GM23338 (cell line): ENCODE results near the gene CAPZB. TPM values are rescaled to one million over a fixed set of nuclear protein-coding genes. Genes with fewer than 3 reads are reported as not detected.

Source experiments
- ATAC-seq: fragments of 200-7000 bp; cut with Tn5 transposase; 3 replicates; pipeline ENCODE4 v1.9.1; 2020
- DNase-seq: peaks from one replicate; pipeline ENCODE4 v3.0.0-alpha.2; 2015; ENCODE audit warnings: low spot score
- H2AFZ ChIP-seq: fragments of 200-600 bp; sonication (generic); 2 replicates; pipeline ENCODE4 v1.8.0; 2016; ENCODE audit warnings: antibody characterized with exemption, mild to moderate bottlenecking, moderate library complexity
- H3F3A ChIP-seq: fragments of 200-600 bp; sonication (generic); replicated peaks from 2 replicates; pipeline ENCODE4 v1.8.0; 2017; ENCODE audit warnings: antibody characterized with exemption, mixed run types, low read depth
- H3K27ac ChIP-seq: fragments of 200-600 bp; sonication (generic); 2 replicates; pipeline ENCODE4 v1.6.1; 2016; ENCODE audit warnings: low read depth
- H3K27me3 ChIP-seq: fragments of 200-600 bp; sonication (generic); 2 replicates; pipeline ENCODE4 v1.8.0; 2016; ENCODE audit warnings: mild to moderate bottlenecking, mixed run types, moderate library complexity; ENCODE audit not compliant: insufficient read depth
- H3K36me3 ChIP-seq: fragments of 200-600 bp; sonication (generic); 2 replicates; pipeline ENCODE4 v1.8.0; 2016; ENCODE audit warnings: mild to moderate bottlenecking; ENCODE audit not compliant: insufficient read depth
- H3K4me1 ChIP-seq: fragments of 200-600 bp; sonication (generic); 2 replicates; pipeline ENCODE4 v1.8.0; 2016; ENCODE audit warnings: mild to moderate bottlenecking, moderate library complexity; ENCODE audit not compliant: insufficient read depth
- H3K4me2 ChIP-seq: fragments of 200-600 bp; sonication (generic); 2 replicates; pipeline ENCODE4 v1.7.1; 2017; ENCODE audit warnings: mixed run types
- H3K4me3 ChIP-seq: fragments of 200-600 bp; sonication (generic); 2 replicates; pipeline ENCODE4 v1.6.1; 2016; ENCODE audit warnings: mixed run types
- H3K79me2 ChIP-seq: fragments of 200-600 bp; sonication (generic); replicated peaks from 2 replicates; pipeline ENCODE4 v1.8.0; 2017; ENCODE audit warnings: mild to moderate bottlenecking; ENCODE audit not compliant: insufficient read depth
- H3K9me2 ChIP-seq: fragments of 200-600 bp; sonication (generic); 2 replicates; pipeline ENCODE4 v1.8.0; 2017; ENCODE audit not compliant: insufficient read depth
- H4K20me1 ChIP-seq: fragments of 200-600 bp; sonication (generic); replicated peaks from 2 replicates; pipeline ENCODE4 v1.8.0; 2017; ENCODE audit warnings: mild to moderate bottlenecking; ENCODE audit not compliant: insufficient read depth
- H3K27ac Mint-ChIP-seq: 2 replicates; pipeline ENCODE4 v1.8.0; 2020; ENCODE audit warnings: inconsistent platforms, mild to moderate bottlenecking, moderate library complexity, mixed read lengths
- H3K27me3 Mint-ChIP-seq: 3 replicates; pipeline ENCODE4 v1.8.0; 2022; ENCODE audit warnings: low read depth, mild to moderate bottlenecking, moderate library complexity, mixed read lengths, inconsistent platforms; ENCODE audit not compliant: insufficient read depth, poor library complexity
- H3K36me3 Mint-ChIP-seq: 3 replicates; pipeline ENCODE4 v1.8.0; 2021; ENCODE audit warnings: low read depth, mild to moderate bottlenecking, inconsistent platforms, moderate library complexity, mixed read lengths
- H3K4me1 Mint-ChIP-seq: 3 replicates; pipeline ENCODE4 v1.8.0; 2020; ENCODE audit warnings: mild to moderate bottlenecking, inconsistent platforms, mixed read lengths
- H3K4me3 Mint-ChIP-seq: 3 replicates; pipeline ENCODE4 v1.8.0; 2021; ENCODE audit warnings: moderate library complexity, mild to moderate bottlenecking, inconsistent platforms, mixed read lengths
- H3K9me3 Mint-ChIP-seq: 3 replicates; pipeline ENCODE4 v1.8.0; 2020; ENCODE audit warnings: moderate library complexity, mild to moderate bottlenecking, inconsistent platforms, mixed read lengths
- EZH2 ChIP-seq: fragments of 200-600 bp; sonication (generic); IDR thresholded peaks from one replicate; pipeline ENCODE4 v1.8.0; 2017; ENCODE audit warnings: antibody characterized with exemption, mild to moderate bottlenecking, low read depth; ENCODE audit not compliant: unreplicated experiment
- polyA plus RNA-seq: library from polyadenylated mRNA; unstranded; fragments of >200 nt; fragmentation: Nextera tagmentation; extraction: Ambion mirVana; gene quantifications from 2 replicates; pipeline ENCODE4 v1.2.1, GENCODE V29; 2016
- total RNA-seq: library from RNA; depleted of rRNA; stranded (reverse); fragments of >200 nt; shearing (Covaris generic); gene quantifications from 2 replicates; pipeline ENCODE4 v1.2.3, GENCODE V29; 2014
- TF ChIP-seq, protein P1 (sequence below), 2 experiments: fragments of 200-600 bp in 1 of 2; sonication (generic) in 1 of 2; conservative IDR thresholded peaks; 2 replicates each; pipeline versions ENCODE4 v1.5.1 to v1.6.1; 2016 to 2017; ENCODE audit warnings: antibody characterized with exemption in 2 of 2, low read depth in 2 of 2, mild to moderate bottlenecking in 2 of 2, moderate library complexity in 1 of 2
- TF ChIP-seq, protein P2 (sequence below): fragments of 250-450 bp; sonication (Bioruptor Pico); IDR thresholded peaks from 2 replicates; pipeline ENCODE4 v1.5.0; 2020; ENCODE audit warnings: mild to moderate bottlenecking, moderate library complexity

The CAPZB gene
- total and polyA plus RNA-seq, 2 experiments from 2014 or later: 195 to 348 TPM

DNA sequence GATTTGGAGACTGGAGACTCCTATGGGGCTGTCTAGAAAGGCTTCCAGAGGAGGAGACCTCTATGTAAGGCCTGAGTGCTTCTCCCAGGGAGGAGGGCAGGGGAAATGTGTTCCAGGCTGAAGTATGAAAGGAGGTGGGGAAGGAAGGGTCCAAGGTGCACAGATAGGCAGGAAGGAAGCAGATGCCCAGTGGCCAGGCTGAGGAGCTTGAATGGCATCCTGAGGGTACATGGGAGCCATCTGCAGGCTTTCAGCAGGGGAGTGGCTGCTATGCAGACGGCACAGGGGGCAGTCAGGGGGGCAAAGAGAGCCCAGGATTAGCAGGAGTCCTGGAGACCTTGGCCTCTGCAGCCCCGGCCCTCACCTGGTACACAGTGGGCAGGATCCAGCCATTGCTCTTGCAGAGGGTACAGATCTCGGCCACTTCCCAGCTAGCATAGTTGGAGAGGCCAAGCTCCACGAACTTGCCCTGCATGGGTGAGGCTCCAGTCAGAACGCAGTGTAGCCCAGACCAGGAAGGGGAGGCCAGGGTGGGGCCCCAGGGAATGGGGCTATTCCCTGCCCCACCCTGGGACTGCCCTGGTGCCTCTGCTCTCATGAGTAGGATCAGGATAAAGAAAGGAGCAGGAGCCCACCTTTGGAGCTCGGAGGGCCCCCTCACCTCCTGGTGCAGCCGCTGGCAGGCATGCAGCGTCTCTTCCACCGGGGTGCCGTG is 177.4 kb downstream of the CAPZB start:
- no peak overlapping the region for H3K27ac Mint-ChIP-seq
- ATAC-seq (no peak), DNase-seq (no peak)
- H3K4me1 Mint-ChIP-seq: peaks cover 7% of the 10 kb centered on the region; the same call in 2 of the 3 replicates
- H3F3A ChIP-seq: no peaks in the 10 kb centered on the region
- H2AFZ ChIP-seq: no peak overlapping the region
- H4K20me1 ChIP-seq: peaks cover 3% of the 10 kb centered on the region; the same call in 1 of the 2 replicates
- H3K27ac ChIP-seq: no peak overlapping the region
- H3K4me3 ChIP-seq: no peak overlapping the region
- no peak overlapping the region for H3K4me3 Mint-ChIP-seq
- H3K36me3 ChIP-seq: no peaks in the 10 kb centered on the region
- peaks cover 10% of the 10 kb centered on the region for H3K27me3 ChIP-seq
- no peaks in the 10 kb centered on the region; the same call in 1 of the 2 replicates for H3K79me2 ChIP-seq
- H3K27me3 Mint-ChIP-seq: peaks cover 9% of the 10 kb centered on the region
- peaks cover 46% of the 10 kb centered on the region for H3K36me3 Mint-ChIP-seq
- H3K4me2 ChIP-seq: no peak overlapping the region
- TF ChIP-seq, protein P1, sequence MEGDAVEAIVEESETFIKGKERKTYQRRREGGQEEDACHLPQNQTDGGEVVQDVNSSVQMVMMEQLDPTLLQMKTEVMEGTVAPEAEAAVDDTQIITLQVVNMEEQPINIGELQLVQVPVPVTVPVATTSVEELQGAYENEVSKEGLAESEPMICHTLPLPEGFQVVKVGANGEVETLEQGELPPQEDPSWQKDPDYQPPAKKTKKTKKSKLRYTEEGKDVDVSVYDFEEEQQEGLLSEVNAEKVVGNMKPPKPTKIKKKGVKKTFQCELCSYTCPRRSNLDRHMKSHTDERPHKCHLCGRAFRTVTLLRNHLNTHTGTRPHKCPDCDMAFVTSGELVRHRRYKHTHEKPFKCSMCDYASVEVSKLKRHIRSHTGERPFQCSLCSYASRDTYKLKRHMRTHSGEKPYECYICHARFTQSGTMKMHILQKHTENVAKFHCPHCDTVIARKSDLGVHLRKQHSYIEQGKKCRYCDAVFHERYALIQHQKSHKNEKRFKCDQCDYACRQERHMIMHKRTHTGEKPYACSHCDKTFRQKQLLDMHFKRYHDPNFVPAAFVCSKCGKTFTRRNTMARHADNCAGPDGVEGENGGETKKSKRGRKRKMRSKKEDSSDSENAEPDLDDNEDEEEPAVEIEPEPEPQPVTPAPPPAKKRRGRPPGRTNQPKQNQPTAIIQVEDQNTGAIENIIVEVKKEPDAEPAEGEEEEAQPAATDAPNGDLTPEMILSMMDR (conservative IDR thresholded peaks at IDR 0.05; ENCODE audit: low read depth in 2 of 2): no peak
- TF ChIP-seq, protein P2, sequence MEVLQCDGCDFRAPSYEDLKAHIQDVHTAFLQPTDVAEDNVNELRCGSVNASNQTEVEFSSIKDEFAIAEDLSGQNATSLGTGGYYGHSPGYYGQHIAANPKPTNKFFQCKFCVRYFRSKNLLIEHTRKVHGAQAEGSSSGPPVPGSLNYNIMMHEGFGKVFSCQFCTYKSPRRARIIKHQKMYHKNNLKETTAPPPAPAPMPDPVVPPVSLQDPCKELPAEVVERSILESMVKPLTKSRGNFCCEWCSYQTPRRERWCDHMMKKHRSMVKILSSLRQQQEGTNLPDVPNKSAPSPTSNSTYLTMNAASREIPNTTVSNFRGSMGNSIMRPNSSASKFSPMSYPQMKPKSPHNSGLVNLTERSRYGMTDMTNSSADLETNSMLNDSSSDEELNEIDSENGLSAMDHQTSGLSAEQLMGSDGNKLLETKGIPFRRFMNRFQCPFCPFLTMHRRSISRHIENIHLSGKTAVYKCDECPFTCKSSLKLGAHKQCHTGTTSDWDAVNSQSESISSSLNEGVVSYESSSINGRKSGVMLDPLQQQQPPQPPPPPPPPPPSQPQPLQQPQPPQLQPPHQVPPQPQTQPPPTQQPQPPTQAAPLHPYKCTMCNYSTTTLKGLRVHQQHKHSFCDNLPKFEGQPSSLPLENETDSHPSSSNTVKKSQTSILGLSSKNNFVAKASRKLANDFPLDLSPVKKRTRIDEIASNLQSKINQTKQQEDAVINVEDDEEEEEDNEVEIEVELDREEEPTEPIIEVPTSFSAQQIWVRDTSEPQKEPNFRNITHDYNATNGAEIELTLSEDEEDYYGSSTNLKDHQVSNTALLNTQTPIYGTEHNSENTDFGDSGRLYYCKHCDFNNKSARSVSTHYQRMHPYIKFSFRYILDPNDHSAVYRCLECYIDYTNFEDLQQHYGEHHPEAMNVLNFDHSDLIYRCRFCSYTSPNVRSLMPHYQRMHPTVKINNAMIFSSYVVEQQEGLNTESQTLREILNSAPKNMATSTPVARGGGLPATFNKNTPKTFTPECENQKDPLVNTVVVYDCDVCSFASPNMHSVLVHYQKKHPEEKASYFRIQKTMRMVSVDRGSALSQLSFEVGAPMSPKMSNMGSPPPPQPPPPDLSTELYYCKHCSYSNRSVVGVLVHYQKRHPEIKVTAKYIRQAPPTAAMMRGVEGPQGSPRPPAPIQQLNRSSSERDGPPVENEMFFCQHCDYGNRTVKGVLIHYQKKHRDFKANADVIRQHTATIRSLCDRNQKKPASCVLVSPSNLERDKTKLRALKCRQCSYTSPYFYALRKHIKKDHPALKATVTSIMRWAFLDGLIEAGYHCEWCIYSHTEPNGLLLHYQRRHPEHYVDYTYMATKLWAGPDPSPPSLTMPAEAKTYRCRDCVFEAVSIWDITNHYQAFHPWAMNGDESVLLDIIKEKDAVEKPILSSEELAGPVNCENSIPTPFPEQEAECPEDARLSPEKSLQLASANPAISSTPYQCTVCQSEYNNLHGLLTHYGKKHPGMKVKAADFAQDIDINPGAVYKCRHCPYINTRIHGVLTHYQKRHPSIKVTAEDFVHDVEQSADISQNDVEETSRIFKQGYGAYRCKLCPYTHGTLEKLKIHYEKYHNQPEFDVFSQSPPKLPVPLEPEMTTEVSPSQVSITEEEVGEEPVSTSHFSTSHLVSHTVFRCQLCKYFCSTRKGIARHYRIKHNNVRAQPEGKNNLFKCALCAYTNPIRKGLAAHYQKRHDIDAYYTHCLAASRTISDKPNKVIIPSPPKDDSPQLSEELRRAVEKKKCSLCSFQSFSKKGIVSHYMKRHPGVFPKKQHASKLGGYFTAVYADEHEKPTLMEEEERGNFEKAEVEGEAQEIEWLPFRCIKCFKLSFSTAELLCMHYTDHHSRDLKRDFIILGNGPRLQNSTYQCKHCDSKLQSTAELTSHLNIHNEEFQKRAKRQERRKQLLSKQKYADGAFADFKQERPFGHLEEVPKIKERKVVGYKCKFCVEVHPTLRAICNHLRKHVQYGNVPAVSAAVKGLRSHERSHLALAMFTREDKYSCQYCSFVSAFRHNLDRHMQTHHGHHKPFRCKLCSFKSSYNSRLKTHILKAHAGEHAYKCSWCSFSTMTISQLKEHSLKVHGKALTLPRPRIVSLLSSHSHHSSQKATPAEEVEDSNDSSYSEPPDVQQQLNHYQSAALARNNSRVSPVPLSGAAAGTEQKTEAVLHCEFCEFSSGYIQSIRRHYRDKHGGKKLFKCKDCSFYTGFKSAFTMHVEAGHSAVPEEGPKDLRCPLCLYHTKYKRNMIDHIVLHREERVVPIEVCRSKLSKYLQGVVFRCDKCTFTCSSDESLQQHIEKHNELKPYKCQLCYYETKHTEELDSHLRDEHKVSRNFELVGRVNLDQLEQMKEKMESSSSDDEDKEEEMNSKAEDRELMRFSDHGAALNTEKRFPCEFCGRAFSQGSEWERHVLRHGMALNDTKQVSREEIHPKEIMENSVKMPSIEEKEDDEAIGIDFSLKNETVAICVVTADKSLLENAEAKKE (CRISPR knock-in tag): no peak
- no peak for TF ChIP-seq EZH2
- H3K4me1 ChIP-seq: 0 out of 2 replicates have a peak, but pooled peaks cover 8% of the 10 kb centered on the region
- no peaks in the 10 kb centered on the region for H3K9me2 ChIP-seq
- no peaks in the 10 kb centered on the region for H3K9me3 Mint-ChIP-seq
